Measurements from ENCODE around the gene PPP1R9B. TPM values are rescaled to one million over a fixed set of nuclear protein-coding genes. Genes with fewer than 3 reads are reported as not detected.

Gene PPP1R9B
- total RNA-seq, 1 donor from 2014 or later = 35.2 TPM

DNA sequence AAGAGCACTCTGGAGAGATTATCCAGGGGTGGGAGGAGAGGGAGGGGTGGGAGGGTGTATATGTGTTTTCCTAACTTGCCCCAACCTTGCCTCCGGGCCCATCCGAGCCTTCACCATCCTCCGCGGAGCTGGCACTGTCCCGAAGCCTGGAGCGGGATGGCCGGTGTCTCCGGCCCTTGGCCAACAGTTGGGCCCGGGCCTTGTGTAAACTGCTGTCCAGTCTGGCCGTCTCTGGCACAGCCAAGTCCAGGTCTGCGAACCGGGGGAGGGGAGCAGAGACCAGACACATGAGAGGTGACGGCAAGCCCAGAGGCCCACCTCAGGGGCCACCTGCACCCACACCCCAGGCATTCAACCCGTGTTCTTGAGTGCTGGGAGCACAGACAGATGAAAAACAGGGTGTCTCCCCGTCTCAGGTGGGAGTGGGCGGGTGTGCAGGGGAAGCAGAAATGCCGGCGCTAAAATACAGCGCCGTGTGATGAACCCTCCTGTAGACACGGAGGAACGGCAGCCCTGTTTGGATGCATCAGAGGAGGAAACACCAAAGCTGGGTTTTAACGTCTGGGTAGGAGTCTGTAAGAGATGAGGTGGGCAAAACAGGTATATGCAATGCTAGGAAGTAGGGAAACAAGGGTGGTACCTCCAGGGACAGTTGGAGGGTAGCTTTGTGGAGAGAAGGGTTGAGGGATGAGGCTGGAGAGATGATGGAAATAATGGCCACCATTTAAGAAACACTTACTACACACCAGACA, 32.2 kb downstream of the PPP1R9B start:
- TF ChIP-seq, protein P1, sequence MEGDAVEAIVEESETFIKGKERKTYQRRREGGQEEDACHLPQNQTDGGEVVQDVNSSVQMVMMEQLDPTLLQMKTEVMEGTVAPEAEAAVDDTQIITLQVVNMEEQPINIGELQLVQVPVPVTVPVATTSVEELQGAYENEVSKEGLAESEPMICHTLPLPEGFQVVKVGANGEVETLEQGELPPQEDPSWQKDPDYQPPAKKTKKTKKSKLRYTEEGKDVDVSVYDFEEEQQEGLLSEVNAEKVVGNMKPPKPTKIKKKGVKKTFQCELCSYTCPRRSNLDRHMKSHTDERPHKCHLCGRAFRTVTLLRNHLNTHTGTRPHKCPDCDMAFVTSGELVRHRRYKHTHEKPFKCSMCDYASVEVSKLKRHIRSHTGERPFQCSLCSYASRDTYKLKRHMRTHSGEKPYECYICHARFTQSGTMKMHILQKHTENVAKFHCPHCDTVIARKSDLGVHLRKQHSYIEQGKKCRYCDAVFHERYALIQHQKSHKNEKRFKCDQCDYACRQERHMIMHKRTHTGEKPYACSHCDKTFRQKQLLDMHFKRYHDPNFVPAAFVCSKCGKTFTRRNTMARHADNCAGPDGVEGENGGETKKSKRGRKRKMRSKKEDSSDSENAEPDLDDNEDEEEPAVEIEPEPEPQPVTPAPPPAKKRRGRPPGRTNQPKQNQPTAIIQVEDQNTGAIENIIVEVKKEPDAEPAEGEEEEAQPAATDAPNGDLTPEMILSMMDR (IDR thresholded peaks at IDR 0.05; ENCODE audit: insufficient read depth, low read length, poor library complexity, severe bottlenecking) = no peak
- Histone ChIP-seq H3K4me3 (ENCODE audit: low read depth, low read length) (no peak overlapping the region), H3K27me3 (ENCODE audit: control insufficient read depth, insufficient read depth, low read length) (peaks cover 2% of the 10 kb centered on the region), H3K36me3 (ENCODE audit: control insufficient read depth, insufficient read depth, low read length) (no peaks in the 10 kb centered on the region)
- DNase-seq (ENCODE audit: low read depth) = no peak

DNA sequence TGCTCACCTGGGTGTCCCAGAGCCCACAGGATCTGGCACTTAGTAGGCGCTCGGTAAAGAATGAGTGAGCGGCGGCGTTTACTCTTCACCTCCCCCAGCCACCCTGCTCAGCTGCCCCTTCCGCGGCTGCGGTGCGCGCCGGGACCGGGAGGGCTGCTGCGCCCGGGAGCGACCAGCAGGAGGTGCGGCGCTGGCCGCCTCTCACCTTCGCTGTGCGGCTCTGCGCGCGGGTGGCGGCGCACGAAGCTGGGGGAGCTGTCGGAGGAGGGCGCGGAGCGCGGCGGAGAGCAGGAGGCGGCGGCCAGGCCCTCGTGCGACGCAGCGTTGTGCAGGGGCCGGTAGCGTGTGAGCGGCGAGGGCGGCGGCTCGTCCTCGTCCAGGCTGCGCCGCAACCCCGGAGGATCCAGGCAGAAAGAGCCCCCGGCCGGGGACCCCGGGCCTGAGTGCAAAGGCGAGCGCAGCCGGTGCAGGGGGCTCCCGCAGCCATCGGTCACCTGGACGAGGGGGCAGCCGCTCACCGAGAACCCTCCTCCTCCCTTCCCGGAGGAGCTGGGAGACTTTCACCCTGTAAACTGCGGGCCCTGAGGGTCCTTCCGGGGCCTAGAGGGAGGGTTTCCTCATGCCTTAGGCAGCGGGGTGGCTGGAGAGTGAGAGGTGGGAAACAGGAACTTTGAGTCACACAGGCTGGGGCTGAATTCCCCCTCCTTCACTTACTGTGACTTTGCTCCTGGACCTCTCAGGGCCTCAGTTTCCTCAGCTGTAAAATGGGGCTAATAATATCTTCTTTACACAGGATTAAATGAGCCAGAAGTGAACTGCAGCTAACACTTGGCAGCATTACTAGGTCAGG, 33.0 kb downstream of the PPP1R9B start:
- DNase-seq (ENCODE audit: low read depth) = no peak
- no peaks in the 10 kb centered on the region for H3K36me3 ChIP-seq (ENCODE audit: control insufficient read depth, insufficient read depth, low read length)
- H3K4me3 ChIP-seq (ENCODE audit: low read depth, low read length) = no peak overlapping the region
- H3K27me3 ChIP-seq (ENCODE audit: control insufficient read depth, insufficient read depth, low read length) = peaks cover 2% of the 10 kb centered on the region
- TF ChIP-seq, protein P1 (IDR thresholded peaks at IDR 0.05; ENCODE audit: insufficient read depth, low read length, poor library complexity, severe bottlenecking) = peak; percentile 21

DNA sequence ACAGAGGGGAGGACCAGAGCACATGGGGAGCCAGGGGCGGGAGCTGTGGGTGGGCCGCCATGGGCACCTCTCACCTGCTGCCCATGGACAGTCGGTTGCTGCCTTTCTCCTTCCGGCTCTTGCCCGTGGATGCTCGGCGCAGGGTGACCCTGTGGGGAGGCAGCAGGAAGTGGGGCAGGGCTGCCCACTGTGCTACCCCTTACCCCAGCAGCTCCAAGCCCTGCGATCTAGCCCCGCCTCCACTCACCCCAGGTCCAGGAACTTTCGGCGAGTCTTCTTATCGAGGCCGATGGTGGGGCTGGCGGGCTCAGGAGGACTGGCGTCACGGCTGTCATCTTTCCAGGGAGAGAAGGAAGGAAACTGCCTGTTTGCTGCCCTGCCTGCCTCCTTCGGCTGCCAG, 34.7 kb downstream of the PPP1R9B start:
- DNase-seq (ENCODE audit: low read depth) = no peak
- Histone ChIP-seq H3K36me3 (ENCODE audit: control insufficient read depth, insufficient read depth, low read length) (no peaks in the 10 kb centered on the region), H3K4me3 (ENCODE audit: low read depth, low read length) (no peak overlapping the region), H3K27me3 (ENCODE audit: control insufficient read depth, insufficient read depth, low read length) (peaks cover 2% of the 10 kb centered on the region)
- TF ChIP-seq, protein P1 (IDR thresholded peaks at IDR 0.05; ENCODE audit: insufficient read depth, low read length, poor library complexity, severe bottlenecking) = no peak

DNA sequence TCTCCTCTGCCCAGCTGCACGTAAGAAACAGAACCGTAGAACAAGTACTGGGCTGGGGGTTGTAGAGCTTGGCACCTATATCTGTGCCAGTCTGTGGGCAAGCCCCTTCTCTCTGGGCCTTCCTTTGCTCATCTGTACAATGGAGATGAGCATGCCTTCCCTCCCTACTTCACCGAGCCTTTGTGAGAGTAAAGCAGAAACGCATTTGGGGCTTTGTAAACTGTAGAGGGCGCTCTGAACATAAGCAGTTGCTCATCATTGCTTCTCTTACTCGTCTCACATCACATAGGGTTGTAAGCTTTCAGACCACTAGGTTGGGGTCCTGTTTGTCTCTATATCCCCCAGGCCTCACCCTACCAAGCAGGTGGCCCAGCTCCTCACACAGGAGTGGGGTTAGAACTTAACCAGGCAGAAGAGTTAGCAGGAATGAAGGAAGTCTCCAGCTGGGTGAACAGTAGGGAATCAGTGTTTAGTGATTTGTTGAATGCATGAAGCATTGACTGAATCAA, 35.6 kb downstream of the PPP1R9B start:
- TF ChIP-seq, protein P1 (IDR thresholded peaks at IDR 0.05; ENCODE audit: insufficient read depth, low read length, poor library complexity, severe bottlenecking) = peak; percentile 71
- H3K36me3 ChIP-seq (ENCODE audit: control insufficient read depth, insufficient read depth, low read length) = no peaks in the 10 kb centered on the region
- no peak for DNase-seq (ENCODE audit: low read depth)
- peaks cover 2% of the 10 kb centered on the region for H3K27me3 ChIP-seq (ENCODE audit: control insufficient read depth, insufficient read depth, low read length)
- H3K4me3 ChIP-seq (ENCODE audit: low read depth, low read length) = no peak overlapping the region

DNA sequence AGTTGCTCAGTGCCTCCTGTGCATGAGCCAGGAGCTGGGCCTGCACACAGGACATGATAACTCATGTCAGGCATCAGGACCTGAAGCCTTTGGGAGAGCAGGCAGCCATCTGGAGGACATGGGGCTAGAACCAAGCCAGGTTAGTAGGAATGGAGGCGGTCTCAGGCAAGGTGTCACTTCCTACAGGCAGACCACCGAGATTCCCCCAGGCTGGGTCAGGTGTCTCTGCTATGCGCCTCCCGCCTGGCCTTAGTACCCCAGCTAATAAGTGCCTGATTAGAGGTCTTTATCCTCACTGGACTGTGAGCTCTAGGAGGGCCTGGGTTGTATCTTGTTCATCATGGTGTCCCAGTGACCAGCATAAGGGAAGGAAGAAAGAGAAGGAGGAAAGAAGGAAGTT, 36.1 kb downstream of the PPP1R9B start:
- Histone ChIP-seq H3K4me3 (ENCODE audit: low read depth, low read length) (no peak overlapping the region), H3K36me3 (ENCODE audit: control insufficient read depth, insufficient read depth, low read length) (no peaks in the 10 kb centered on the region), H3K27me3 (ENCODE audit: control insufficient read depth, insufficient read depth, low read length) (peaks cover 2% of the 10 kb centered on the region)
- DNase-seq (ENCODE audit: low read depth) = no peak
- TF ChIP-seq, protein P1 (IDR thresholded peaks at IDR 0.05; ENCODE audit: insufficient read depth, low read length, poor library complexity, severe bottlenecking) = no peak

Data from kidney epithelial cell (primary cell).